ENCODE results near the gene TUFT1. TPM values are rescaled to one million over a fixed set of nuclear protein-coding genes. Genes with fewer than 3 reads are reported as not detected.

The TUFT1 gene
- total and polyA plus RNA-seq, 2 of the 13 experiments (the other 11 are each of a cell fraction or from before 2014, with no cell fraction given): 6.4 to 7.3 TPM

DNA sequence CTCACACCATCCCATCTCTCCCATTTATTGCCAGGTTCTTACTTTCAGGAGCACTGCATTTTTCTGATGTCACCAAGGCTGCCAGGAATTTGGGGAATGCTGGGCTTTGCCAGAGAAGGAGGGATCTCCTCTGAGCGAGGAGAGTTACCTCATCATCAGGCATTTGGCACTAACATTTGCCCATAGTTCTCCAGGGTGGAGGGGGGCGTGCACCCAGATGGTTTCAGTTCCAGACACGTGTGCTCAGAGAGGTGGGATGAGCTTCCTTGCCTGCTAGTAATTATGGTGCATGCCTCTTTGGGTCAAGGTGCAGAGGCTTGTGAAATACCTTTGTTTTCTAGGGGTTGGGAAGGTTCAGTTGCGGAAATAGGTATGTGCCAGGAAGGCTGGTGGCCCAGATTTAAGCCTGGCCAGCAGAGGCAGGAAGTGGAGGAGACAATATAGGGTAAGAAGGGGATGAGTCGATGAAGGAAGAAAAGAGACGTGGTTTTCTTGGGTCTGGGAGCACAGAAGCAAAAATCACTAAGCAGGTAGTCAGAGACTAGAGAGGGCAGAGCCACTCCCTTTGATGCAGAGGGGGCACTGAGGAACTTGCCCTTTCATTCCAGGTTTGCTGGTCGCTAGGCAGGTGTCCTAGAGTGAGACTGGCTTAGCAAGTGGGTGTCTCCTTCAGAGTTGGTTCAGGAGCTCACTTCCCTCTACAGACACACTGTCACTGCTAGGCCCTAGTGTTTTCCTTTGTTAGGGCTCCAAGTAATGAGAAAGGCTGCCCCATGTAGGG lies 7.2 kb downstream of the TUFT1 start (continued):
- no peak for TF ChIP-seq ZNF776 (CRISPR knock-in tag; IDR thresholded peaks at IDR 0.05)
- peak; percentile 89 for TF ChIP-seq CEBPB (IDR thresholded peaks at IDR 0.05; ENCODE audit: borderline replicate concordance, low read depth, low read length)
- TF ChIP-seq RXRA (CRISPR knock-in tag; IDR thresholded peaks at IDR 0.05): peak; percentile 87
- TF ChIP-seq SP1 (IDR thresholded peaks at IDR 0.05): no peak
- TF ChIP-seq SP1 (CRISPR knock-in tag; IDR thresholded peaks at IDR 0.05): 0 out of 2 replicates have a peak, but pooled peaks have one; percentile 34
- TF ChIP-seq POLR2AphosphoS5 (IDR thresholded peaks at IDR 0.05; ENCODE audit: low read depth, low read length): peak; percentile 27; the same call in 1 of the 2 replicates
- no peak for TF ChIP-seq POLR2G (IDR thresholded peaks at IDR 0.05; ENCODE audit: low read depth, low read length)
- TF ChIP-seq, protein P1, sequence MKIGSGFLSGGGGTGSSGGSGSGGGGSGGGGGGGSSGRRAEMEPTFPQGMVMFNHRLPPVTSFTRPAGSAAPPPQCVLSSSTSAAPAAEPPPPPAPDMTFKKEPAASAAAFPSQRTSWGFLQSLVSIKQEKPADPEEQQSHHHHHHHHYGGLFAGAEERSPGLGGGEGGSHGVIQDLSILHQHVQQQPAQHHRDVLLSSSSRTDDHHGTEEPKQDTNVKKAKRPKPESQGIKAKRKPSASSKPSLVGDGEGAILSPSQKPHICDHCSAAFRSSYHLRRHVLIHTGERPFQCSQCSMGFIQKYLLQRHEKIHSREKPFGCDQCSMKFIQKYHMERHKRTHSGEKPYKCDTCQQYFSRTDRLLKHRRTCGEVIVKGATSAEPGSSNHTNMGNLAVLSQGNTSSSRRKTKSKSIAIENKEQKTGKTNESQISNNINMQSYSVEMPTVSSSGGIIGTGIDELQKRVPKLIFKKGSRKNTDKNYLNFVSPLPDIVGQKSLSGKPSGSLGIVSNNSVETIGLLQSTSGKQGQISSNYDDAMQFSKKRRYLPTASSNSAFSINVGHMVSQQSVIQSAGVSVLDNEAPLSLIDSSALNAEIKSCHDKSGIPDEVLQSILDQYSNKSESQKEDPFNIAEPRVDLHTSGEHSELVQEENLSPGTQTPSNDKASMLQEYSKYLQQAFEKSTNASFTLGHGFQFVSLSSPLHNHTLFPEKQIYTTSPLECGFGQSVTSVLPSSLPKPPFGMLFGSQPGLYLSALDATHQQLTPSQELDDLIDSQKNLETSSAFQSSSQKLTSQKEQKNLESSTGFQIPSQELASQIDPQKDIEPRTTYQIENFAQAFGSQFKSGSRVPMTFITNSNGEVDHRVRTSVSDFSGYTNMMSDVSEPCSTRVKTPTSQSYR (CRISPR knock-in tag; IDR thresholded peaks at IDR 0.05; ENCODE audit: borderline replicate concordance): peak; percentile 74; the same call in 1 of the 2 replicates
- peak; percentile 92 for TF ChIP-seq CEBPG (CRISPR knock-in tag; IDR thresholded peaks at IDR 0.05)
- 0 out of 2 replicates have a peak, but pooled peaks have one; percentile 68 for TF ChIP-seq ZNF615 (CRISPR knock-in tag; IDR thresholded peaks at IDR 0.05; ENCODE audit: borderline replicate concordance)
- TF ChIP-seq MED8 (CRISPR knock-in tag; IDR thresholded peaks at IDR 0.05; ENCODE audit: insufficient replicate concordance): no peak
- peak; percentile 40; the same call in 1 of the 2 replicates for TF ChIP-seq SRY (CRISPR knock-in tag; IDR thresholded peaks at IDR 0.05)
- TF ChIP-seq SRSF4 (IDR thresholded peaks at IDR 0.05; ENCODE audit: low read depth, low read length, poor library complexity, severe bottlenecking): no peak
- TF ChIP-seq HDAC1 (CRISPR knock-in tag; IDR thresholded peaks at IDR 0.05): peak; percentile 85
- TF ChIP-seq ZNF761 (CRISPR knock-in tag; conservative IDR thresholded peaks at IDR 0.05): 0 out of 2 replicates have a peak, but pooled peaks have one; percentile 61
- peak; percentile 96 for TF ChIP-seq KLF9 (CRISPR knock-in tag; IDR thresholded peaks at IDR 0.05; ENCODE audit: low read depth)
- TF ChIP-seq, protein P2, sequence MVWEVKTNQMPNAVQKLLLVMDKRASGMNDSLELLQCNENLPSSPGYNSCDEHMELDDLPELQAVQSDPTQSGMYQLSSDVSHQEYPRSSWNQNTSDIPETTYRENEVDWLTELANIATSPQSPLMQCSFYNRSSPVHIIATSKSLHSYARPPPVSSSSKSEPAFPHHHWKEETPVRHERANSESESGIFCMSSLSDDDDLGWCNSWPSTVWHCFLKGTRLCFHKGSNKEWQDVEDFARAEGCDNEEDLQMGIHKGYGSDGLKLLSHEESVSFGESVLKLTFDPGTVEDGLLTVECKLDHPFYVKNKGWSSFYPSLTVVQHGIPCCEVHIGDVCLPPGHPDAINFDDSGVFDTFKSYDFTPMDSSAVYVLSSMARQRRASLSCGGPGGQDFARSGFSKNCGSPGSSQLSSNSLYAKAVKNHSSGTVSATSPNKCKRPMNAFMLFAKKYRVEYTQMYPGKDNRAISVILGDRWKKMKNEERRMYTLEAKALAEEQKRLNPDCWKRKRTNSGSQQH (CRISPR knock-in tag; IDR thresholded peaks at IDR 0.05; ENCODE audit: low read depth): peak; percentile 63; the same call in 1 of the 2 replicates
- TF ChIP-seq RXRB (CRISPR knock-in tag; IDR thresholded peaks at IDR 0.05; ENCODE audit: borderline replicate concordance): peak; percentile 86
- TF ChIP-seq, protein P3, sequence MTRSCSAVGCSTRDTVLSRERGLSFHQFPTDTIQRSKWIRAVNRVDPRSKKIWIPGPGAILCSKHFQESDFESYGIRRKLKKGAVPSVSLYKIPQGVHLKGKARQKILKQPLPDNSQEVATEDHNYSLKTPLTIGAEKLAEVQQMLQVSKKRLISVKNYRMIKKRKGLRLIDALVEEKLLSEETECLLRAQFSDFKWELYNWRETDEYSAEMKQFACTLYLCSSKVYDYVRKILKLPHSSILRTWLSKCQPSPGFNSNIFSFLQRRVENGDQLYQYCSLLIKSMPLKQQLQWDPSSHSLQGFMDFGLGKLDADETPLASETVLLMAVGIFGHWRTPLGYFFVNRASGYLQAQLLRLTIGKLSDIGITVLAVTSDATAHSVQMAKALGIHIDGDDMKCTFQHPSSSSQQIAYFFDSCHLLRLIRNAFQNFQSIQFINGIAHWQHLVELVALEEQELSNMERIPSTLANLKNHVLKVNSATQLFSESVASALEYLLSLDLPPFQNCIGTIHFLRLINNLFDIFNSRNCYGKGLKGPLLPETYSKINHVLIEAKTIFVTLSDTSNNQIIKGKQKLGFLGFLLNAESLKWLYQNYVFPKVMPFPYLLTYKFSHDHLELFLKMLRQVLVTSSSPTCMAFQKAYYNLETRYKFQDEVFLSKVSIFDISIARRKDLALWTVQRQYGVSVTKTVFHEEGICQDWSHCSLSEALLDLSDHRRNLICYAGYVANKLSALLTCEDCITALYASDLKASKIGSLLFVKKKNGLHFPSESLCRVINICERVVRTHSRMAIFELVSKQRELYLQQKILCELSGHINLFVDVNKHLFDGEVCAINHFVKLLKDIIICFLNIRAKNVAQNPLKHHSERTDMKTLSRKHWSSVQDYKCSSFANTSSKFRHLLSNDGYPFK (CRISPR knock-in tag; IDR thresholded peaks at IDR 0.05; ENCODE audit: borderline replicate concordance): peak; percentile 96
- peak; percentile 70; the same call in 1 of the 2 replicates for TF ChIP-seq ZNF614 (CRISPR knock-in tag; IDR thresholded peaks at IDR 0.05; ENCODE audit: borderline replicate concordance)
- TF ChIP-seq, protein P4, sequence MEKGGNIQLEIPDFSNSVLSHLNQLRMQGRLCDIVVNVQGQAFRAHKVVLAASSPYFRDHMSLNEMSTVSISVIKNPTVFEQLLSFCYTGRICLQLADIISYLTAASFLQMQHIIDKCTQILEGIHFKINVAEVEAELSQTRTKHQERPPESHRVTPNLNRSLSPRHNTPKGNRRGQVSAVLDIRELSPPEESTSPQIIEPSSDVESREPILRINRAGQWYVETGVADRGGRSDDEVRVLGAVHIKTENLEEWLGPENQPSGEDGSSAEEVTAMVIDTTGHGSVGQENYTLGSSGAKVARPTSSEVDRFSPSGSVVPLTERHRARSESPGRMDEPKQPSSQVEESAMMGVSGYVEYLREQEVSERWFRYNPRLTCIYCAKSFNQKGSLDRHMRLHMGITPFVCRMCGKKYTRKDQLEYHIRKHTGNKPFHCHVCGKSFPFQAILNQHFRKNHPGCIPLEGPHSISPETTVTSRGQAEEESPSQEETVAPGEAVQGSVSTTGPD (CRISPR knock-in tag; IDR thresholded peaks at IDR 0.05): peak; percentile 98
- peak; percentile 31; the same call in 1 of the 2 replicates for TF ChIP-seq ZNF121 (CRISPR knock-in tag; IDR thresholded peaks at IDR 0.05)
